Activated naive CD4-positive, alpha-beta T cell treated with anti-CD3 and anti-CD28 coated beads, Interleukin-2, amount 50 U/mL, for 16 hours (primary cell): ENCODE data around the gene GPM6B.

ENCODE experiments used
- DNase-seq: peaks from one replicate; pipeline ENCODE4 v3.0.0-alpha.2; 2020

The GPM6B gene, protein sequence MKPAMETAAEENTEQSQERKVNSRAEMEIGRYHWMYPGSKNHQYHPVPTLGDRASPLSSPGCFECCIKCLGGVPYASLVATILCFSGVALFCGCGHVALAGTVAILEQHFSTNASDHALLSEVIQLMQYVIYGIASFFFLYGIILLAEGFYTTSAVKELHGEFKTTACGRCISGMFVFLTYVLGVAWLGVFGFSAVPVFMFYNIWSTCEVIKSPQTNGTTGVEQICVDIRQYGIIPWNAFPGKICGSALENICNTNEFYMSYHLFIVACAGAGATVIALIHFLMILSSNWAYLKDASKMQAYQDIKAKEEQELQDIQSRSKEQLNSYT

DNA sequence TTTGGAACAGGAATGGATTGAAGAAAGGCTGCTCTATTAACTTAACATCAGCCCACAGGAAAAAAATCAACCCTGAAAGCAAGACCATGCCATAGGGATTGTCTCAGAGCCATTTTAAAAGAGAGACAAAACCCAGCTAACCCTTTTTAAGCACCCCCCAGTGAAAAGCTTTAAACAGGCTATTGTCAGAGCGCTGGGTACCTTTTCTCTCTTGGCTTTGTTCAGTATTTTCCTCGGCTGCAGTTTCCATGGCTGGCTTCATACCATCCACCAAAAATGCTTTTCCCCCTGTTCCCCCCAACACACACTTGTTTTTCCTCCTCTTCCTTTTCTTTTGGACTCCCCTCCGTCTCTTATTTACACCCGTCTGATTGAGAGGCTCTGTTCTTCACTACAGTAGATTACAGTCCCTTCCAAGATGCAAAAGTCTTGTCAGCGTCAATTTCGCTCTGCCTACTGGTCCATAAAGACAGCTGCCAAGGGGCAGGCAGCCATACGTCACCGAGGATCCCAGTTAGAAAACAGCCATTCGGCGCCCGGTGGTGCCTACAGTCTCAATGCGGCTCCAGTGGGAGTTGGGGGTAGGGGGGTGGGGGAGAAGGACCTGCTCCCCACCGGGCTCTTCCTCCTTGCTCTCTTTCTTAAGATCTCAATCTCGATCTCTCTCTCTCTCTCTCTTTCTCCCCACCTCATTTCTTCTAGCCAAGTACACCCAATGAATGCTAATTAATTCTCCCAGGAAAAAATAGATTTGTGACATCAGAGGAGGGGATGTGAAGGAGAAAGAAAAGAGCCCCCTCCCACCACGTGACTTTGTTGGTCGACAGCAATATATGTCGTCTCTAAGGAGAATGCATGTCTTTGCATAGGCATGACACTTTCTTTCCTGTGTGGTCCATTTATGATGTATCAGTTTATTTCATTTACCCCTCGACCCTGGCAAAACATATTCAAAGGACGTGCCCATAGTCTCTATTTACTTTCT, at the start of gene GPM6B:
Gene GPM6B (minus strand): TSS at position 451 of the 985 bp plus-strand sequence. CDS start 189 bp downstream, at position 262.
- DNase-seq, result no peak

DNA sequence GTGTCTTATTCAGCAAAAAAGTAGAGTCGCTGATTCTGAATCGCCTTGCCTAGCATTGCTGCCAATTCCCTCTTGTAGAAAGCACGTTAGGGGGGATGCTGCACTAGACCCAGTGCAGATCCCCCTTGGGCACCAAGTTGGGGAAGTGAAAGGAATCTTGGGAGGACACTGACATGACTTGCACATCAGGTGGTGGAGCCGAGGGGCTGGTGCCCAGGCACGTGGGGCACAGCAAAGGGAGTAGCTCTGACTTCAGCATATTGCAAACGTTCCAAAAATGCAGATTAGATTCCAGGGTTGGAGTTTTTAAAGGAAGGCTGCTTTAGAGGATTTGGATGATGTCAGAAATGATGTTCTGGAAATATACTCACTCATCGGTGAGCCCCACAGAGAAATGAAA, 47.4 kb upstream of the GPM6B start:
- no peak for DNase-seq

DNA sequence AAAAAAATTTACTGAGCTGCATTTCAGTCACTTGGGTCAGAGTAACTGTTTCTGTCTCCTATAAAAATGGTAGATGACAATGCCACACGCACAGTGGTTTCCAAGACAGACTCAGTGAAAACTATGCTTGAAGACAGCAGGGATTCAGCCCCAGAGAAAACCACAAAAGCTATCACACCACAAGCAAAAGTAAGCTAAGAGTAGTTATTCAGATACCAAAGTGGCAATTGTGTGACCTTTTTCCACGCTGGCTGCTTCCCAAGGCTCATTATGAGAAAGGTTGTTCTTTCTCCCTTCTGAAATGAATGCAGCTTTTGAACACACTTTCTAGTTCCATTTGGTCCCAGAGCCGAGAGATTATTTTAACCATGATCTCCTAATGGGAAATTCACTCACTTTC, 46.4 kb upstream of the GPM6B start:
- no peak for DNase-seq

DNA sequence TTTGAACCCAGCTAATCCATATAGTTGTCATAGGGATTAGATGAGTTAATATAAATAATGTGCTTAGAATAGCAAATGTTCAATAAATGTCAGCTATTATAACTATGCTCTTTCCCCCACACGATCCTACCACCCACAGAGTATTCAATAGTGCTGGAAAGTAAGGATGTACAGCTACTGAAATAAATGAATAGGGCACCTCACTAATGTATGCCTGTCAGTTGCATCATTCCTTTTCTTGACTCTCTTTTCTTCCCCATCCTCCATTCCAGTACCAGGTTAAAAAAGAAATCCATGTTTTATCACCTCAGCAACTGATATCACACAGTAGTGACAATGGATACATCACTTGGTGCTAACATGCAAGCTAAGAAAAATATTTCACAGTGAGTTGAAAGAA, 42.8 kb upstream of the GPM6B start:
- no peak for DNase-seq

DNA sequence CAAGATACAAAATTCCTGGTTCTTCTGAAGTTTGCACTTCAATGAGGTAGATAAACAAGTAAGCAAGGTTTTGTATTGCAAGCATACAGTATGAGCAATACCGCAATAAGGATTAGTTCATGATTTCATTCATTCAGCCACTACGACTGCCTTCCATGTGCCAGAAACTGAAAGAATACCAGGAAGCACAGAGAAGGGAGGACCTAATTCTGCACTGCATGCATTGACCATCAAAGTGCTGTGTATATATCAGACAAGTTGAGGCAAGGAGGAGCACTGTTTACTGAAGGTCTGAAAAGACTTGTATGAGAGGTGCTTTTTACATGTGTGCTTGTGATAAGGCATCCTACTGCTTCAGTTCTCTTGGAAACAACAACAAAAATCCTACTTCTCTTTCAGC, 40.9 kb upstream of the GPM6B start:
- DNase-seq, result no peak

DNA sequence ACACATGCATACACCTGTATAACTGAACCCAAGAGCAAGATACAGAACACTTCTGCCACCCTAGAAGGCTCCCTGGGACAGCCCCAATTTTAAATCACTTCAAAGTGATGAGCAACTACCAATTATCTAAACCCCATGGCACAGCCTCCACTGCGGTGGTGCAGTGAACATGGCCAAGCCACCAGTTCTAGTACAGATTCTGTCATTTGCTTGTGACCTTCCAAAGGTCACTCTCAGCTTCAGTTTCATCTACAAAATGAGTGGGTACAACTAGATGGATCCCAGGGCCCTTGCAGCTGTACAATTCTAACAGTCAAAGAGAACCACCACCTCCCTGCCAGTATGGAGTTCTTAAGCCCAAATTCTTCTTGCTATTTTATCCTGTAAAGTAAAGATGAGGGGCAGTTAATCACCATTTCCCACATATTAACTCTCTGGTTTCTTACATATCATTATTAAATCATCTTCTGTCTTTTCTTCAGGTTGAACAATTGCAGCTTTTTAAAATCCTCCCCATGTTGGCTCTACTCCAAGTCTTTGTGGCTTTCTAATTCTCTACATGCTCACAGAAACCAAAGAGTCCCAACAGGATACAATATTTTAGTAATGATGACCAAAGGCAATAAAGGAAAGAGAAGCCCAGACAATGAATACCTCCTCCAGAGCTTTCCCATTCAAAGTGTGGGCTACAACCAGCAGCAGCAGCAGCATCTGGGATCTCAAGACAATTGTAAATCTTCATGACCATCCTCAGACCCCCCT, 39.0 kb upstream of the GPM6B start:
- no peak for DNase-seq

DNA sequence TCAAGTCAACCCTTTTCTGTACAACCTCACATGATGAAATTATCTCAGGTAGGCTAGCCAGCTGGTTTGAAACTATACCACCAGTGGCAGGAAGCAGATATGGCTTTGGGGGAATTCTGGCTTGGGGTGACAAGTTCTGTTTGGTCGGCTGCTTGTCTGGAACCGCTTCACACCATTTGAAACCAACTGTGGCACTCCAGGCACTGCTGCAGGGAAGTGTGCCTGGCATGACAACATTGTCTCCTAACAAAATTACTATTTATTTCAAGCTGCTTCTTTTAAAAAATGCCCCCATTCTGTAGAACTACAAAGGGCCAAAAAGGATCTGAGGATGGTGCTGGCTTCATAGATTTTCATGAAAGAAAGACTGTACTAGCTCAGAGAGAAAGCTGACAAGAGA, 37.1 kb upstream of the GPM6B start:
- no peak for DNase-seq

DNA sequence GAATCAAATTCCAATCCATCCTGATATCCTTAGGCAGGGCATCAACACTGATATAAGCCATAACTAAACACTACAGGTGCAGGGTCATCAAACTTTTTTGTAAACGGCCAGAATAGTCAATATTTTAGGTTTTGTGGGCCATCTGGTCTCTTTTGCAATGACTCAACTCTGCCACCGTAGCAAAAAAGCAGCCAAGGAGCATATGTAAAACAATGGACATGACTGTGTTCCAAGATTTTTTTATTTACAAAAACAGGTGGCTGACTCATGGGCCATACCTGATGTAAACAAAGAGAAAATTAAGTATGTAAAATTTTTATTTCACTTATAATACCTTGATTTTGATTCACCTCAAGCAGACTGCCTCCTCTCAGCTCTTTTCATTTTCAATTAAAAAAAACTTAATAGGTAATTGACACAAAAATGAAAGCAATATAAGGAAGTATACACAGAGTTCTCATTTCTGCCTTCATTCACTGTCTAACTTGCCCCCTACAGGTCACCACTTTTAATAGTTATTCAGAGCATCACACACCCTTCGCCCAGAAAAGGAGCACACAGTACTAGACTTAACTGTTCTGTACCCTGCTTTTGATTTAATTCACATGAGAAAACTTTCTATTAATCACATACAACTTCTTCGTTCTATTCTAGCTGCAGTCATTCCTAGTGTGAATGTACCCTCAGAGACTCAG, 35.3 kb upstream of the GPM6B start:
- no peak for DNase-seq

DNA sequence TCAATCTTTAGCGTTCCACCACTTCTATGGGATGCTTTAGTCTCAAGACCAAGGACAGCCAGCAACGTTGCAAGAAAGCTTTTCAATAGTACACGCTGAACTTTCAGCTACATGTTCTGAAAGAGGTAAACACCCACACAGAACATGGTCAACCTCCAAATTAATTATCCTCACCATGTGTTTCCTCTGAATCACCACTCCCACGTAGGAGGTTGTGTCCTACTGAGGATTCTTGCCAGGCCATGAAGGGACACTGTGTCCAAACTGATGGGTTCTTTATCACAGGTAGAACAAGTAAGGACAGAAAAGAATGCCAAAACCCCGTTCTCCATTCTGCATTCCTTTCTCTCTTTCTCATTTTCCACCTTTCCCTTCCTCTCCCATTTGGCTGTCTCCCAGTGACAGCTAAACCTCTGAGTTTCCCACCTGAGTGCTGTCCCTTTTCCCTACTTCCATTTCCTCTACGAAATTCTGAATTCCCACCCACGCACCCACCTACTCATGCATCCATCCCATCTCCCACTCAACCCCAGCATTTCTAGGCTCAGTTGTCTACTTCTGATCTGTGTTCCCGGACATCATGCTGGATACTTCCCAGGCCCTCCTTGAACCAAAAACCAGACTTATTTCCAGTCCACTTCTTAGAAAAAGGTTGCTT, 29.0 kb upstream of the GPM6B start:
- no peak for DNase-seq

DNA sequence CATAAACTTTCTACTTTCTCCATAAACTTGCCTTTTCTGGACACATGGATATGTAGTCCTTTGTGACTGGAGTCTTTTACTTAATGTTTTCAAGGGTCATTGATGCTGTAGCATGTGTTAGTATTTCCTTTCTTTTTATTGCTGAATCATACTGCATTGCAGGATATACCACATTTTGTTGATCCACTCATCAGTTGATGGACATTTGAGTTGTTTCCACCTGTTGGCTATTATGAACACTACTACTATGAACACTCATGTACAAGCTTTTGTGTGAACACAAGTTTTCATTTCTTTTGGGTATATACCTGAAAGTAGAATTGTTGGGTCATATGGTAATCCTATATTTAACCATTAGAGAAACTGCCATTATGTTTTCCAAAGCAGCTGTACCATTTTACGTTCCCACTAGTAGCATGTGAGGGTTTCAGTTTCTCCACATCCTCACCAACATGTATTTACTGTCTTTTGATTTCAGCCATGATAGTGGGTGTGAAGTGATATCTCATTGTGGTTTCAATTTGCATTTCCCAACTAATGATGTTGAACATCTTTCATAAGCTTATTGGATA, 26.3 kb upstream of the GPM6B start:
- no peak for DNase-seq

DNA sequence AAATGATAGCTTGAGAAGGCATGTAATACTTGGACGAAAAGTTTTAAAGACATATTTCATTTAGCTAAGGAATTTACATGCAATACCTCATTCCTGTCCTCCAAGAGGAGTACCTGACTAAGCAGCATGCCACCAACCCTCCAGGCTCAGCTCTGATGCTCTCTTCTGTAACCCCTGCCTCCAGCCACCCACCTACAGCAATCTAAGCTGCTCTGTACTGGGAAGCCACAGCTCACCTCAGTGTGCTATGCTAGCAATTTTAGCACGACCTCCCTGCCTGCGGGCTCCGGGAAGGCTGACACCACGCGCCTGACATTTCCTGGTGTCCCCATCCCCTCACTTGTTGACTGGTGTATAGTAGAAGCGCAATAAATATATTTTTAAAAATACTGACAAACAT, 23.2 kb upstream of the GPM6B start:
- DNase-seq, result no peak

DNA sequence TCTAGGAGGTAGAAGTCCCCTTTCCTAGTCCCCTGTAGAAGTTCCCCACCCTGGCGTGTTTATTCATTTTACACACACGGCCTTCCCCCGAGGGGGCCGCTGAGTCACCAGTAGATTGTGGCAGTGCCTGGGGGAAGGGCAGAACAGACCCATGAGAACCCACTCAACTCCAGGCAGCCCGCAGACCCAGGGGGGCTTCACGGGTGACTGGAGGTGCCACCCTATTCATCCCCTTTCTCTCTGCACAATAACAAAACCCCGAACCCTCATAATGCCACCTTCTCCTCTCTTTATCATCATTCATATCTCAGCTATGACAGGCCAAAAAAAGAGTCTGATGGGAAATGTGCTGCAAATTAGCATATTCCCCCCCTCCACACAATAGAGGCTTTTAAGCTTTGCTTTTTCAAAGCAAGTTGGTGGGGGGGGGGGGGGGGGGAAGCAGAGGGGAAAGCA, 20.4 kb upstream of the GPM6B start:
- no peak for DNase-seq

DNA sequence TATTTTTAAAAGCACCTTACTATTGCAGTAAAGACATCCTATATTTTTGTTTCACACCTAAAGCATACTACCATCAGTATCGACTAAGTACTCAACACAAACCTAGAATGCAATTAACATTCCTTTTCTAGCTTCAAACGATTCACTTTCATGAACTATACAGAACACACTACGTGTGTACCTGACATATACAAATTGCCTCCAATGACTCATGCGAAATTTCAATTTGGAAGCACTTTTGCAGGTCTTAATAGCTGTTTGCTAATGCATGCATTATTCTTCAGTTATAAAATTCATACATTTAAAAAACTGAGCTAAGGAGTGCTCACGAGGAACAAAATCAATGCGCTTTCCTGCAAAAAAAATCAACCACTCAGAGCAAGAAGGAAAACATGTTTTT, 19.7 kb upstream of the GPM6B start:
- no peak for DNase-seq

DNA sequence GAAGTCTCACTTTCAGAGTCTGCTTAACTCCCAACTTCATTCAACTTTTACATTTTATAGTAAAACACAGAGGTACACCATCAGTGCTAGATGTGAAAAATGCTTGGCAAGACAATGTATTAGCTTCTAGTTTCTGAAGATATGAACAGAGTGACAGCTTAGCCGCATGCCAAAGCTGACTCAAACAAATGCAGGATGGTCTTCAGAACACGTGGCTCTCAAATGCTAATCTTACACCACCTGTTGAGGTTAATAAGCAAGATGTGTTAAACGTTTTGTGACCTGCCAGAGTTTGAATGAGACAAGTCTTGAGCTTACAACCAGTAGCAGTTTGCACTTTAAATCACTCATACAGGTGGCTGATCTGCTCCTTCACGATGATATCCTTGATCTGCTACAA, 18.9 kb upstream of the GPM6B start:
- no peak for DNase-seq

DNA sequence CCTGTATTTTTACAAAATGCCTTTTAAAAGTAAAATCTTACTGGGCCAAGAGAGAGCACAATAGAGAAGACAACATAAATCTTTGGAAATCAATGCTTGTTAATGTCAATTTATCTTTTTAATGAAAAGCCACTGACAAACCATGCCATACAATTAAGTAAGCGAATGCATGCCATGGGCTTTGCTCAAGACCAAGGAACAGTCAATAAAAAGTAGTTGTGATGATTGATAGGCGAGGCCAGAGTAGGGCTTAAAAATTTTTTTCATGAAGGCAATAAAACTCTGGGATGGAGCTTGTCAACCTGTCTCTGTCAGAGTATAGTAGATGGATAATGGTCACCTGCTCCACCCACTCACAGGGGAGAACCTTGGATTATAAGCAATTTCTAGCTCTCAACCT, 17.5 kb upstream of the GPM6B start:
- no peak for DNase-seq

DNA sequence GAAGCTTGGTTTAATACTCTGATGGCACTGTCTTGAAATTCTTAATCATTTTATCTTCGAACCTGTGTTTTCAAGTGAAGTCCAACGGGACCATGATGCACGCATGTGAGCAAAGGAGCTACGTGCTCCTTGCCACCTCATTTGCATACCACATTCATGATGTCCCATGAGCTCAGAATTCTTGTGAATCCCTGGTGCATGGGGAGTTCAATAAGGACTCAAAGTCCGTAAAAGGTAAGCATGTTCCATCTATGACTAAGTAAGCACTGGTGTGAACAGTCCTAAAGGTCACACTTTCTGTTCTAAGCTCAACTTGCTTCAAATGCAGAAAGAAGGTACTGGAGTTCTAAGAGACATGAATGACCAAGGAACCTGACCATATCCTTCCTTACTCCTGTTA, 13.1 kb upstream of the GPM6B start:
- no peak for DNase-seq

DNA sequence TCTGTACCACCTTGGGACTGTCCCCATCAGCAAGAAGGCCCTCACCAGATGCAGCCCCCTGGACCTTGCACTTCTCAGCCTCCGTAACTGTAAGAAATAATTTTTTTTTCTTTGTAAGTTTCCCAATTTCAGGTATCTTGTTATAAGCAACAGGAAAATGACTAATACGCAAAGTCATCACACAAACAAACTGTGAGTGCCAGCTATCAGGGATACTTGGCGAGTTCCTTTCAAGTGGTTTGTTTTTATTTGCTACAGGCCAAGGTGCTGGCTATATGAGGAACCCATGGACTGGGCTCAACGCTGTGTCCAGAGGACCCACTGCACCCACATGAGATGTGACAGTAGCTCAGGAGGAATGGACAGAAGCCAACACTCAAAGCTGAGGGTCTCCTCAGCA, 11.5 kb upstream of the GPM6B start:
- DNase-seq, result no peak

DNA sequence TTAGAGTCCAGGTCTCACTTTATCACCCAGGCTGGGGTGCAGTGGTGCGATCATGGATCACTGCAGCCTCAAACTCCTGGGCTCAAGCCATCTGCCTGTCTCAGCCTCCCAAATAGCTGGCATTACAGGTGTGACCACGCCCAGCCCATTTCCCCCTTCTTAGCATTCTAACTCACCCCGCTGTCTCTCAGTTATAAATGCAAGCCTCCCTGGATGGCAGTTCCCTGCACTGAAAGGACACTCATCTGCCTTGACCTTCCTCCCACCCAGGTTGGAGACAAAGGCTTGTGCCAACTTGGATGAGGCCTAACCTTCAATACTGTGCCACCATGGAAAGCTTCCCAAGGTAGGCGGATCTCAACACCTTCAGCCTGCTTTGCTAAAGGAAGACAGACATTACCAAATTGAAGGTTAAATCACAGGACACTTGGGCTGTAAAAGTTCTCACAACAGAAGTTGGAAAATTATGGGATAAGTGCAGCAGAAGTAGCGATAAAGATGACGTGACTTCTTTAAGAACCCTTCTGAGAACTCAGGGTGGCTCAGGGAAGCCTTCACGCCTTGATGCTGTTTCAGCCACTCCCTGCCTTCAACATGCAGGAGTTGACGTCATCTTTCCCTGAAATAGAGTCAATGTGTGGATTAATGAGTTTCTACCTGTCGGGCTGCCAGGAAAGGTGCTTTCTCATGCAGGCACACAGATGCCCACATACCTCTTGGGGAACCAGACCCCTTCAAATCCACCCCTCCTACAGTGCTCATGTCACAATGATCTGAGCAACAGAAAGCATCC, 10.6 kb upstream of the GPM6B start:
- no peak for DNase-seq

DNA sequence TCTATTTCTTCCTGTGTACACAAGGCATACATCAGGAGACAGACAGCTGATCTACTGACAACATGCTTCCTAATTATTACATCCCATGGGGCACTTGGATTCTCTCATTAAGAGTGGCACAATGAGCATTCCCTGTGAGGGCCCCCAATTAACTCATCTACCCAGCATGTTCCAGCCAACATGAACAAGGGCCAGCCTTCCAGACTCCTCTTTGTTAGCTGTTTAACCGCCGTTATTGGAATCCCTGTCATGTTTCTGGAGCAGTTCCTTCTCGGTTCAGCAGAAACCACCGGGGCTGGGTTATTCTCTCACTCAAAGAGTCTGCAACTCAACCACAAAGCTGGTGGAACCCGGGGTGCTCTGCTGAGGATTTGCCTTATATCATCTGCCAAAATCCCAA, 9.9 kb upstream of the GPM6B start:
- no peak for DNase-seq

DNA sequence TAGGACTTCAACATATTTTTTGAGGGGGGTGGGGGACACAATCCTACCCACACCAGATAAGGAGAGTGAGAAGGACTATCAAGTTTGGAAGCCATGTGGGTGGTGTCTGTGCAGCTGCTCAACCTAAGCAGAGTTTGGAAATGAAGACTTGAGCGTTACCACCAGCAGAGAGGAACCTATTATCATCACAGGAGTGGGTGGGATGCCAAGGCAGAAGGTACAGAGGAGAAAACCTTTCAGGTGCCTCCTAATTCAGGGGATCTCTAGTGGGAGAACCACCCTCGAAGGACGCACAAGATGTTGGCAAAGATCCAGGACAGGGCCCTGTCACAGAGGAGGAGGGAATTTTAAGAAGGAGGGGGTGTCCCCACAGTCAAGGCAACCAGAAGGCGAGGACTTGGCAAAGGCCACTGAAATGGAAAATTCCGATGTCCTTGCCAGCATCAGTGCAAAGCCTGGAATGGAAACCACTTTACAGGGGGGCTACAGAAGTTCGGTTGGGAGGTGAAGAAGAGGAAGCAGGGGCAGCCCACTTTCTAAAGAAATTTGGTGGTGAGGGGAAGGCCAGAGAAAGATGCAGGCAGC, 8.4 kb upstream of the GPM6B start:
- DNase-seq, result no peak

DNA sequence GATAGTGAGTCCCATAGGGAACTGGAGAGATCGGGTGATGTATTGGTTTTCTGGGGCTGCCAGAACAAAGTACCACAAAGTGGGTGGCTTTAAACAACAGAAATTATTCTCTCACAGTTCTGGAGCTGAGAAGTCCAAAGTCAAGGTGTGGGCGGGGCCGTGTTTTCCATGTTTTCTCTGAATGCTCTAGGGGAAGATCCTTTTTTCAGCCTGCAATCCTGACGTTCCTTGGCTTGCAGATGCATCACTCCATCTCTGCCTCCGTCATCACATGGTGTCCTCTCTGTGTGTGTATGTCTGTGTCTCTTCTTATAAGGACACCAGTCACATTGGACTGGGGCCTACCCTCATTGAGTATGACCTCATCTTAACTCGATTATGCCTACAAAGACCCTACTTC, 7.9 kb upstream of the GPM6B start:
- DNase-seq, result no peak
